Measurements from ENCODE around the gene TNF.

DNA sequence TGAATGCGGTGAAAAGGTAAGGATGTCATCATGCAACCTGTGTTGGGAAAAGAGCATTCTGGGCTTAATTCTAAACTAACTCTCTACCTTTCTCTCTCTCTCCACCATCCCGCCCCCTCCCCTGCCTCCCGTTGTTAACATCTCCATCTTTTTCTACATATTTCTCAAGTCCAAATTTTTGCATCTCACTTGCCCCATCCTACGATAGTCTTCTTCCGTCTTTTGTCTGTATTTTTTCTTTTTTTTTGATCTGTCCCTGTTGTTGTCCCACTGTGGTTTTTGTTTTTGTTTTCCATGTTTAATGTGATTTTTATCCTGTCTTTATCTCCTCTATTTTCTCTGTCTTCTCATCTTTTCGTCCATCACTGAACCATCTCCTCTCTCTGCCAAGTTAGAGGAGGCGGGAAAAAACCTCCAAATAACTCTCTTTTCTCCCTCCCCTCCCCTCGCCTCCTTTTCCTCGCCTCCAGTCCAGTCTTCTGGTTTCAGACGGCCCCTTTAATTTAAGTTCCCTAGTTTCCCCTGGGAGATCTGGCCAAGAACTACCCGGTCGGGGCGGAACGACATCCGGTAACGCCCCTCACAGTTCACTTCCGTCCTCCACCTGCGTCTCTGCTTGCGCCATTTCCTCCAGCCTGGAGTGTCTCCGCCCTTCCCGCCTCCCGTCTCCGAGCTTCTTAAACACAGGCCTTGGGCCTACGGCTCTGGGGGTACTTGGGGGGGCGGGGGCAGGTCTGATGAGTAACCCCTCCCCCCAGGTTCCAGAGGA lies 28.2 kb upstream of the TNF start, which contains the start of gene NFKBIL1:
- TF ChIP-seq, protein P1, sequence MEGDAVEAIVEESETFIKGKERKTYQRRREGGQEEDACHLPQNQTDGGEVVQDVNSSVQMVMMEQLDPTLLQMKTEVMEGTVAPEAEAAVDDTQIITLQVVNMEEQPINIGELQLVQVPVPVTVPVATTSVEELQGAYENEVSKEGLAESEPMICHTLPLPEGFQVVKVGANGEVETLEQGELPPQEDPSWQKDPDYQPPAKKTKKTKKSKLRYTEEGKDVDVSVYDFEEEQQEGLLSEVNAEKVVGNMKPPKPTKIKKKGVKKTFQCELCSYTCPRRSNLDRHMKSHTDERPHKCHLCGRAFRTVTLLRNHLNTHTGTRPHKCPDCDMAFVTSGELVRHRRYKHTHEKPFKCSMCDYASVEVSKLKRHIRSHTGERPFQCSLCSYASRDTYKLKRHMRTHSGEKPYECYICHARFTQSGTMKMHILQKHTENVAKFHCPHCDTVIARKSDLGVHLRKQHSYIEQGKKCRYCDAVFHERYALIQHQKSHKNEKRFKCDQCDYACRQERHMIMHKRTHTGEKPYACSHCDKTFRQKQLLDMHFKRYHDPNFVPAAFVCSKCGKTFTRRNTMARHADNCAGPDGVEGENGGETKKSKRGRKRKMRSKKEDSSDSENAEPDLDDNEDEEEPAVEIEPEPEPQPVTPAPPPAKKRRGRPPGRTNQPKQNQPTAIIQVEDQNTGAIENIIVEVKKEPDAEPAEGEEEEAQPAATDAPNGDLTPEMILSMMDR (IDR thresholded peaks at IDR 0.05; ENCODE audit: insufficient read depth, low read length, poor library complexity, severe bottlenecking): no peak
- no peak for TF ChIP-seq EZH2phosphoT487 (conservative IDR thresholded peaks at IDR 0.05; ENCODE audit: low read length)
